ENCODE measurements around the gene HIVEP3. TPM values are rescaled to one million over a fixed set of nuclear protein-coding genes. Genes with fewer than 3 reads are reported as not detected.

The HIVEP3 gene
- polyA plus RNA-seq, 1 donor (not counting 4 experiments of a cell fraction or from before 2014, with no cell fraction given) = 1.1 TPM

GRCh38 chr1:41689139-41689538, 229.6 kb downstream of the HIVEP3 start:
- Histone ChIP-seq H3K4me3 (ENCODE audit: control insufficient read depth in 2 of 3, extremely low read depth in 1 of 3, insufficient read depth in 2 of 3, low read depth in 1 of 3, low read length in 3 of 3) (no peak overlapping the region), H3K9ac (ENCODE audit: control insufficient read depth, extremely low read depth, insufficient read depth, low read length) (no peak overlapping the region), H3K27ac (ENCODE audit: control insufficient read depth, insufficient read depth, low read length) (no peak overlapping the region), H3K79me2 (ENCODE audit: control insufficient read depth, insufficient read depth, low read length) (no peaks in the 10 kb centered on the region), H3K4me2 (ENCODE audit: control insufficient read depth, extremely low read depth, insufficient read depth, low read depth, low read length) (no peak overlapping the region), H2AFZ (ENCODE audit: control insufficient read depth, low read length) (no peak overlapping the region), H3K36me3 (ENCODE audit: control insufficient read depth in 2 of 2, extremely low read depth in 1 of 2, insufficient read depth in 2 of 2, low read length in 2 of 2) (no peaks in the 10 kb centered on the region), H4K20me1 (ENCODE audit: control insufficient read depth, extremely low read depth, insufficient read depth, low read length) (no peaks in the 10 kb centered on the region), H3K27me3 (ENCODE audit: control insufficient read depth, extremely low read depth, insufficient read depth, low read length) (no peaks in the 10 kb centered on the region), H3K9me3 (ENCODE audit: control insufficient read depth, low read depth, low read length) (no peaks in the 10 kb centered on the region), H3K4me1 (ENCODE audit: control insufficient read depth, extremely low read depth, insufficient read depth, low read length) (peaks cover 4% of the 10 kb centered on the region), H3K9me1 (ENCODE audit: control insufficient read depth, extremely low read depth, insufficient read depth, low read length) (no peaks in the 10 kb centered on the region)
- dilution Hi-C loops (cut with MboI; ENCODE audit: extremely low pct_ligation_motif_present, low sequenced_read_pairs) = no loop called here
- no peak for TF ChIP-seq EZH2 (IDR thresholded peaks at IDR 0.05; ENCODE audit: low read length)
- no peak for TF ChIP-seq CTCF (optimal IDR thresholded peaks at IDR 0.05 in 1 of 3, IDR thresholded peaks at IDR 0.05 in 1 of 3, conservative IDR thresholded peaks at IDR 0.05 in 1 of 3; ENCODE audit: extremely low read depth in 1 of 3, insufficient read depth in 2 of 3, low read length in 3 of 3)
- DNase-seq (ENCODE audit: low read depth, low spot score) (no peak), FAIRE-seq (no peak)

- no peaks in the 10 kb centered on the region for H3K79me2 ChIP-seq (ENCODE audit: control insufficient read depth, insufficient read depth, low read length)
- FAIRE-seq = no peak
- H3K4me1 ChIP-seq (ENCODE audit: control insufficient read depth, extremely low read depth, insufficient read depth, low read length) = peaks cover 20% of the 10 kb centered on the region
- no peak for DNase-seq (ENCODE audit: low read depth, low spot score)
- TF ChIP-seq CTCF (optimal IDR thresholded peaks at IDR 0.05 in 1 of 3, IDR thresholded peaks at IDR 0.05 in 1 of 3, conservative IDR thresholded peaks at IDR 0.05 in 1 of 3; ENCODE audit: extremely low read depth in 1 of 3, insufficient read depth in 2 of 3, low read length in 3 of 3) = no peak
- no peak for TF ChIP-seq EZH2 (IDR thresholded peaks at IDR 0.05; ENCODE audit: low read length)
- no peaks in the 10 kb centered on the region for H3K9me3 ChIP-seq (ENCODE audit: control insufficient read depth, low read depth, low read length)
- H3K4me2 ChIP-seq (ENCODE audit: control insufficient read depth, extremely low read depth, insufficient read depth, low read depth, low read length) = no peak overlapping the region
- H2AFZ ChIP-seq (ENCODE audit: control insufficient read depth, low read length) = no peak overlapping the region
- no peaks in the 10 kb centered on the region for H3K9me1 ChIP-seq (ENCODE audit: control insufficient read depth, extremely low read depth, insufficient read depth, low read length)
- no peak overlapping the region for H3K27ac ChIP-seq (ENCODE audit: control insufficient read depth, insufficient read depth, low read length)
- no peaks in the 10 kb centered on the region for H4K20me1 ChIP-seq (ENCODE audit: control insufficient read depth, extremely low read depth, insufficient read depth, low read length)
- H3K36me3 ChIP-seq (ENCODE audit: control insufficient read depth in 2 of 2, extremely low read depth in 1 of 2, insufficient read depth in 2 of 2, low read length in 2 of 2) = no peaks in the 10 kb centered on the region
- H3K27me3 ChIP-seq (ENCODE audit: control insufficient read depth, extremely low read depth, insufficient read depth, low read length) = no peaks in the 10 kb centered on the region
- no peak overlapping the region for H3K4me3 ChIP-seq (ENCODE audit: control insufficient read depth in 2 of 3, extremely low read depth in 1 of 3, insufficient read depth in 2 of 3, low read depth in 1 of 3, low read length in 3 of 3)
- dilution Hi-C loops (cut with MboI; ENCODE audit: extremely low pct_ligation_motif_present, low sequenced_read_pairs) = no loop called here
- no peak overlapping the region for H3K9ac ChIP-seq (ENCODE audit: control insufficient read depth, extremely low read depth, insufficient read depth, low read length)
These were observed 231.7 kb downstream of the HIVEP3 start for GRCh38 chr1:41687007-41687406.

Data from keratinocyte (primary cell).